SK-N-MC (cell line): ENCODE data around the gene RYR1.
"Not testable (repeated sequence)": the region's sequence is repeated elsewhere in the genome, so short reads cannot be mapped to it uniquely, and the experiment has no call there.

ENCODE experiments used
- DNase-seq: peaks from one replicate; pipeline ENCODE4 v3.0.0-alpha.2; 2011; ENCODE audit warnings: low read depth, low spot score
- H3K27ac ChIP-seq: fragments of 200-600 bp; sonication (generic); 2 replicates; pipeline ENCODE4 v1.5.1; 2016; ENCODE audit warnings: mixed run types
- H3K36me3 ChIP-seq: fragments of 200-600 bp; sonication (generic); 2 replicates; pipeline ENCODE4 v1.6.1; 2017; ENCODE audit warnings: antibody characterized with exemption, low read length, mixed read lengths; ENCODE audit not compliant: insufficient read depth
- H3K4me3 ChIP-seq: fragments of 200-600 bp; sonication (generic); 2 replicates; pipeline ENCODE4 v1.5.1; 2016
- H3K9ac ChIP-seq: fragments of 200-600 bp; sonication (generic); 2 replicates; pipeline ENCODE4 v1.8.0; 2017; ENCODE audit warnings: mixed run types, mixed read lengths; ENCODE audit not compliant: insufficient read length
- H3K9me3 ChIP-seq: fragments of 200-600 bp; sonication (generic); 2 replicates; pipeline ENCODE4 v1.6.1; 2017; ENCODE audit warnings: low read depth, mild to moderate bottlenecking, antibody characterized with exemption, low read length, moderate library complexity, mixed read lengths
- EZH2 ChIP-seq: fragments of 200-600 bp; sonication (generic); IDR thresholded peaks from one replicate; pipeline ENCODE4 v1.6.1; 2017; ENCODE audit warnings: antibody characterized with exemption
- FOXP2 ChIP-seq: optimal IDR thresholded peaks from 2 replicates; pipeline ENCODE3; 2011; ENCODE audit warnings: mild to moderate bottlenecking, moderate library complexity; ENCODE audit not compliant: insufficient read depth; ENCODE audit errors: extremely low read length, control extremely low read depth
- POLR2AphosphoS5 ChIP-seq: IDR thresholded peaks from 2 replicates; pipeline ENCODE4 v1.6.1; 2012; ENCODE audit warnings: mild to moderate bottlenecking, low read depth, low read length, borderline replicate concordance

RYR1 gene

DNA sequence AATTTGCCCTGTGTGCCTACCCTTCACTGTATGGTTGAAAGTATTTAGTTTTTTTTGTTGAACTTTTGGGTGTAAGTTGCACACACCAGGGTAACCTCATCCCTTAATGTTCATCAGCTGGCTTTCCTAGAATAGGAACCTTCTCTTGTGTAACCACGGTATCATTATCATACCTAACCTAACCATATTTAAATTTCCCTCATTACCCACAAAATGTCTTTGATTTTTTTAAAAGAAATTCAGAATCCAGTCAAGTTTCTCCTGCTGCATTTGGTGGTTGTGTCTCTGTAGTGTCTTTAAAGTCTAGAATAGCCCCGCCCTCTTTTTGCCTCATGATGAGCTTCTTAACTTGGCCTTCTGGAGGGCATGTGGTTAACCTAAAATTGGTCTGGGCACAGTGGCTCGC, 80.3 kb downstream of the RYR1 start:
- TF ChIP-seq EZH2: no peak
- TF ChIP-seq FOXP2: no peak
- no peak for TF ChIP-seq POLR2AphosphoS5
- DNase-seq: no peak
- H3K9ac ChIP-seq: no peak overlapping the region
- no peaks in the 10 kb centered on the region for H3K9me3 ChIP-seq
- no peaks in the 10 kb centered on the region for H3K36me3 ChIP-seq
- no peak overlapping the region for H3K27ac ChIP-seq
- H3K4me3 ChIP-seq: no peak overlapping the region

DNA sequence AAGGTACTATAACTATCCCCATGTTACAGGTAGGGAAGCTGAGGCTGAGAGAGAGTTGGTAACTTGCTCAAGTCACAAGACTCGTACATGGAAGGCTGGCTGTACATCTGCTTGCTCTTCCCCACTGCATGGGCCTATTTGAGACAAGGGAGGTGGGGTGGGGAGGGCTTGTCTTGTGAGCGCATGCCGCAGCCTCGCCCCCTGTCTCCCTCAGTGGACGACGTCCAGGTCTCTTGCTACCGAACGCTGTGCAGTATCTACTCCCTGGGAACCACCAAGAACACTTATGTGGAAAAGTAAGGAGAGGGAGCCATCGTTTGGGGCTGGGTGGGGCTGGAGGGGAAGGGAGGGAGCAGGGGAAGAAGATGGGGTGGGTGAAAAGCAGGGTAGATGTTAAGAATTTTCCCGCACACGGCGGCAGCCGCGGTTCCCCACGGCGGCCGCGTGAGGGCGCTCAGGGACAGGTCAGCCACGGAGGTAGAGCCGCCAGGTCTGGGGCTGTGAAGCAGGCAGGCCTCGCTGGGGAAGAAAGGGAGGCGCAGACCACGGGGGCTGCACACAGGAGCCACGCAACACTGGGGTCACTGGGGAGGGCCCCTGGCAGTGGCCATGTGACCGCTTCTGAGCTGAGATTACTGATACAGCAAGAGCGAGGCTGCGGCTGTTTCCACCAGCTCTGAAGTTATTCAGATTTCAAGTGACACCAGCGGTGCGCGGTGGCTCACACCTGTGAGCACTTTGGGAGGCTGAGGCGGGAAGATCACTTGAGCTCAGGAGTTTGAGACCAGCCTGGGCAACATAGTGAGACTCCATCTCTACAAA, 81.5 kb downstream of the RYR1 start:
- no peaks in the 10 kb centered on the region for H3K9me3 ChIP-seq
- no peak for DNase-seq
- H3K36me3 ChIP-seq: no peaks in the 10 kb centered on the region
- H3K4me3 ChIP-seq: no peak overlapping the region
- no peak for TF ChIP-seq FOXP2
- TF ChIP-seq EZH2: no peak
- TF ChIP-seq POLR2AphosphoS5: no peak
- no peak overlapping the region for H3K27ac ChIP-seq
- no peak overlapping the region for H3K9ac ChIP-seq

DNA sequence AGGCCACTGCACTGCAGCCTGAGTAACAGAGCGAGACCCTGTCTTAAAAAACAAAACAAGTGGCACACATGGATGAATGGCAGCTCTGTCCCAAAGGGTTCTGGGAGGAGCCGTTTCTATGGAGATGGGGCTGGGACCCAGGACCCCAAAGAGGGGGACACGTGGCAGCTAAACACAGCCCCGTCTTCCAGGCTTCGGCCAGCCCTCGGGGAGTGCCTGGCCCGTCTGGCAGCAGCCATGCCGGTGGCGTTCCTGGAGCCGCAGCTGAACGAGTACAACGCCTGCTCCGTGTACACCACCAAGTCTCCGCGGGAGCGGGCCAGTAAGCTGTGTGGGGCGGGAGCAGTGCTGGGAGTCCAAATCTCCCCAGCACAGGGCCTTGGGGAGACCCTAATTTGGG, 82.4 kb downstream of the RYR1 start:
- H3K36me3 ChIP-seq: no peaks in the 10 kb centered on the region
- H3K9me3 ChIP-seq: no peaks in the 10 kb centered on the region
- TF ChIP-seq POLR2AphosphoS5 (no peak), EZH2 (no peak), FOXP2 (no peak)
- DNase-seq: no peak
- H3K27ac ChIP-seq: no peak overlapping the region
- H3K4me3 ChIP-seq: no peak overlapping the region
- no peak overlapping the region for H3K9ac ChIP-seq

DNA sequence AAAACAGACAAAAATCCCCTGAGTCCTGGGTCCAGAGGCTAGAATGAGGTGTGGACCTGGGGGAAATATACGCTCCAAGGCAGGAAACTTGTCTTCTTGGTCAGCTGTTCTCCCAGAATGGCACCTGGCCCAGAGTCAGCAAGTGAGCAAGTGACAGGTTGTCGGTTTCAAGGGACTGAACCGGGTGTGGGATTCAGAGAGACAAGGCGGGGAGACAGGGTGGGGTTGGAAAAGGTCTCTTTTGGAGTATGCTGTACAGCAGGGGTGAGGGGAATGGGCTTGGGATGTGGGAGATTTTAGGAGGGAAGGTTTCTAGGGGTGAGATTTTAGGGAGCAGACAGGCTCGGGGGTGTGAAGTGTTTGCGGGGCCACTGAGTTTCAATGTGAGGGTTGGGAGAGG, 83.3 kb downstream of the RYR1 start:
- Histone ChIP-seq H3K9ac (no peak overlapping the region), H3K27ac (no peak overlapping the region)
- TF ChIP-seq POLR2AphosphoS5 (no peak), EZH2 (no peak), FOXP2 (no peak)

GRCh38 chr19:38517321-38517720, 83.8 kb downstream of the RYR1 start:
- H3K4me3 ChIP-seq: no peak overlapping the region
- no peak overlapping the region for H3K27ac ChIP-seq
- no peak overlapping the region for H3K9ac ChIP-seq
- DNase-seq: no peak
- TF ChIP-seq POLR2AphosphoS5 (no peak), EZH2 (no peak), FOXP2 (no peak)
- no peaks in the 10 kb centered on the region for H3K36me3 ChIP-seq
- H3K9me3 ChIP-seq: no peaks in the 10 kb centered on the region

More for the DNA sequence above, 83.3 kb downstream of the RYR1 start:
- Histone ChIP-seq H3K4me3 (no peak overlapping the region), H3K36me3 (no peaks in the 10 kb centered on the region), H3K9me3 (no peaks in the 10 kb centered on the region)
- DNase-seq: no peak

DNA sequence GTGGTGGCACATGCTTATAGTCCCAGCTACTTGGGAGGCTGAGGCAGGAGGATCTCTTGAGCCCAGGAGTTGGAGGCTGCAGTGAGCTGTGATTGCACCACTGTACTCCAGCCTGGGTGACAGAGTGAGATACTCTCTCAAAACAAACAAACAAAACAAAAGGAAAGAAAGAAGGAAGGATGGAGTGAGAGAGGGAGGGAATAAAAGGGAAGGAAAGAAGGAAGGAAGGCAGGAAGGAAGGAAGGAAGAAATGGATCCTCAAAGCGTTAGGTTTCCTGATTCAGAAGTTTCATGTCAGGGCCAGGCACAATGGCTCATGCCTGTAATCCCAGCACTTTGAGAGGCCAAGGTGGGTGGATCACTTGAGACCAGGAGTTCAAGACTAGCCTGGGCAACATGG, 84.5 kb downstream of the RYR1 start:
- H3K27ac ChIP-seq, H3K36me3 ChIP-seq, H3K9ac ChIP-seq, H3K4me3 ChIP-seq, H3K9me3 ChIP-seq, DNase-seq: not testable (repeated sequence)

GRCh38 chr19:38519168-38519567, 85.7 kb downstream of the RYR1 start:
- no peak overlapping the region for H3K9ac ChIP-seq
- DNase-seq: no peak
- no peaks in the 10 kb centered on the region for H3K36me3 ChIP-seq
- H3K27ac ChIP-seq: no peak overlapping the region
- no peak for TF ChIP-seq FOXP2
- TF ChIP-seq EZH2: no peak
- no peak for TF ChIP-seq POLR2AphosphoS5
- H3K9me3 ChIP-seq: no peaks in the 10 kb centered on the region
- no peak overlapping the region for H3K4me3 ChIP-seq

GRCh38 chr19:38519988-38520387, 86.5 kb downstream of the RYR1 start:
- H3K4me3 ChIP-seq: no peak overlapping the region
- no peaks in the 10 kb centered on the region for H3K9me3 ChIP-seq
- TF ChIP-seq POLR2AphosphoS5 (no peak), FOXP2 (no peak), EZH2 (no peak)
- no peak overlapping the region for H3K27ac ChIP-seq
- no peak for DNase-seq
- H3K36me3 ChIP-seq: no peaks in the 10 kb centered on the region
- H3K9ac ChIP-seq: no peak overlapping the region

GRCh38 chr19:38522915-38523314, 89.4 kb downstream of the RYR1 start:
- no peak for DNase-seq
- Histone ChIP-seq H3K9me3 (no peaks in the 10 kb centered on the region), H3K9ac (no peak overlapping the region), H3K27ac (no peak overlapping the region), H3K36me3 (no peaks in the 10 kb centered on the region), H3K4me3 (no peak overlapping the region)
- TF ChIP-seq FOXP2 (no peak), EZH2 (no peak), POLR2AphosphoS5 (no peak)

DNA sequence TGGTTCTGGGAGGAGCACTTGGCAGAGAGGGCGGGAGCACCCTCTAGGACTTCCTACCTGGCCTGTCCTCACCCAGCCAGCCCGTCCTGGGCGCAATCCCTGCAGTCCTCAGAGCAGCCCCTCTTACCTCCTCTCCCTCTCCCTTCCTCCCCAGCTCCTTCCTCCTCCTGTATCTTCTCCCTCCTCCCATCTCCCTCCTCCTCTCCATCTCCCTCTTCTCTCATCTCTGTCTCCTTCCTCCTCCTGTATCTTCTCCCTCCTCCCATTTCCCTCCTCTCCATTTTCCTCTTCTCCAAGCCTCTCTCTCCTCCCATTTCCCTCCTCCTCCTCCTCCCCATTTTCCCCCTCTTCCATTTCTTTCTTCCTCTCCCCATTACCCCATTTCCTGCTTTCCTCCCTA, 89.8 kb downstream of the RYR1 start:
- H3K9ac ChIP-seq: no peak overlapping the region
- TF ChIP-seq POLR2AphosphoS5 (no peak), EZH2 (no peak), FOXP2 (no peak)
- no peaks in the 10 kb centered on the region for H3K9me3 ChIP-seq
- no peak for DNase-seq
- no peak overlapping the region for H3K4me3 ChIP-seq
- no peaks in the 10 kb centered on the region for H3K36me3 ChIP-seq
- no peak overlapping the region for H3K27ac ChIP-seq
